HL-60 (cell line): ENCODE measurements around the gene OPRD1.

ENCODE experiments used
- DNase-seq, 2 experiments: peaks; one replicate each; pipeline ENCODE4 v3.0.0-alpha.2; 2010 to 2020; ENCODE audit warnings: low read depth in 1 of 2, low spot score in 1 of 2
- H3K27ac ChIP-seq: fragments of 250-450 bp; sonication (Bioruptor Pico); replicated peaks from 2 replicates; pipeline ENCODE4 v1.5.1; 2020; ENCODE audit warnings: mild to moderate bottlenecking, moderate library complexity
- H3K27me3 ChIP-seq: fragments of 250-450 bp; sonication (Bioruptor Pico); 2 replicates; pipeline ENCODE4 v1.5.1; 2021; ENCODE audit warnings: mild to moderate bottlenecking, moderate library complexity; ENCODE audit not compliant: insufficient read depth, poor library complexity, severe bottlenecking
- H3K4me3 ChIP-seq: replicated peaks from 2 replicates; pipeline ENCODE4 v1.5.1; 2011; ENCODE audit warnings: mild to moderate bottlenecking, control low read depth, low read length; ENCODE audit not compliant: insufficient read depth
- CTCF ChIP-seq: IDR thresholded peaks from one replicate; pipeline ENCODE4 v1.5.1; 2011; ENCODE audit warnings: low read length, control low read depth, inconsistent platforms; ENCODE audit not compliant: insufficient read depth
- GABPA ChIP-seq: IDR thresholded peaks from 2 replicates; pipeline ENCODE4 v1.6.1; 2012; ENCODE audit warnings: low read depth
- POLR2AphosphoS5 ChIP-seq: IDR thresholded peaks from 2 replicates; pipeline ENCODE4 v1.6.1; 2012; ENCODE audit warnings: low read depth
- REST ChIP-seq: IDR thresholded peaks from 2 replicates; pipeline ENCODE4 v1.6.1; 2012; ENCODE audit warnings: low read depth; ENCODE audit not compliant: insufficient replicate concordance
- SPI1 ChIP-seq: IDR thresholded peaks from 2 replicates; pipeline ENCODE4 v1.6.1; 2012; ENCODE audit warnings: low read depth, mild to moderate bottlenecking, borderline replicate concordance

The OPRD1 gene

GRCh38 chr1:28803662-28804061, 8.3 kb upstream of the OPRD1 start:
- Histone ChIP-seq H3K27ac (no peak overlapping the region), H3K4me3 (no peak overlapping the region), H3K27me3 (peaks cover 2% of the 10 kb centered on the region)
- TF ChIP-seq SPI1 (no peak), GABPA (no peak), POLR2AphosphoS5 (no peak)
- no peak for DNase-seq

- H3K27ac ChIP-seq: no peak overlapping the region
- H3K4me3 ChIP-seq: no peak overlapping the region
- H3K27me3 ChIP-seq: no peaks in the 10 kb centered on the region
- TF ChIP-seq CTCF (no peak), SPI1 (no peak), REST (no peak)
- DNase-seq: no peak
Measured at GRCh38 chr1:28804071-28804470, 7.9 kb upstream of the OPRD1 start.

GRCh38 chr1:28807046-28807445, 4.9 kb upstream of the OPRD1 start:
- Histone ChIP-seq H3K27me3 (peaks cover 12% of the 10 kb centered on the region), H3K4me3 (no peak overlapping the region), H3K27ac (no peak overlapping the region)
- DNase-seq: no peak
- TF ChIP-seq REST (no peak), CTCF (no peak), POLR2AphosphoS5 (no peak), SPI1 (no peak), GABPA (no peak)

- DNase-seq: no peak
- Histone ChIP-seq H3K27ac (no peak overlapping the region), H3K27me3 (peaks cover 18% of the 10 kb centered on the region), H3K4me3 (no peak overlapping the region)
- no peak for TF ChIP-seq REST
- no peak for TF ChIP-seq GABPA
- TF ChIP-seq SPI1: no peak
- TF ChIP-seq CTCF: no peak
- no peak for TF ChIP-seq POLR2AphosphoS5
Measured at GRCh38 chr1:28807986-28808385, 4.0 kb upstream of the OPRD1 start.
